CD4-positive, alpha-beta memory T cell (primary cell): ENCODE measurements around the gene CSNK2A2. TPM values are rescaled to one million over a fixed set of nuclear protein-coding genes. Genes with fewer than 3 reads are reported as not detected.

Experiments used
- CTCF ChIA-PET: fragments of 350-600 bp; sonication (Branson Sonifier 250); formaldehyde crosslinking; loops from one replicate; lab custom pipeline; 2021; ENCODE audit warnings: inconsistent platforms; ENCODE audit not compliant: partially characterized antibody; lab: Charles Lee
- POLR2A ChIA-PET: fragments of 350-600 bp; sonication (Branson Sonifier 250); formaldehyde crosslinking; loops from one replicate; lab custom pipeline; 2021; ENCODE audit not compliant: partially characterized antibody; lab: Charles Lee
- DNase-seq, 5 donors: peaks; one replicate each; pipeline versions ENCODE4 v3.0.0 to v3.0.0-alpha.2; 2020 to 2022; ENCODE audit warnings: mixed read lengths in 1 of 5
- H3K27ac ChIP-seq: one replicate; pipeline ENCODE4 v1.7.0; 2013; ENCODE audit warnings: low read depth, low read length
- H3K27me3 ChIP-seq: 2 replicates; pipeline ENCODE4 v1.7.0; 2013; ENCODE audit warnings: mild to moderate bottlenecking, low read length, moderate library complexity; ENCODE audit not compliant: insufficient read depth
- H3K36me3 ChIP-seq: 2 replicates; pipeline ENCODE4 v1.7.0; 2013; ENCODE audit warnings: mild to moderate bottlenecking, low read length, moderate library complexity; ENCODE audit not compliant: insufficient read depth
- H3K4me1 ChIP-seq: 2 replicates; pipeline ENCODE4 v1.7.0; 2013; ENCODE audit warnings: mild to moderate bottlenecking, low read length, moderate library complexity; ENCODE audit not compliant: insufficient read depth
- H3K4me3 ChIP-seq, 2 donors: one replicate each; pipeline ENCODE4 v1.7.0; 2013; ENCODE audit warnings: low read length in 2 of 2, mild to moderate bottlenecking in 1 of 2
- H3K9me3 ChIP-seq, 2 donors: one replicate each; pipeline ENCODE4 v1.7.0; 2013; ENCODE audit warnings: low read length in 2 of 2, control low read depth in 1 of 2; ENCODE audit not compliant: control insufficient read depth in 1 of 2
- H3K27ac Mint-ChIP-seq, 7 donors: one replicate each; pipeline ENCODE4 v1.8.0; 2020 to 2021; ENCODE audit warnings: mixed read lengths in 7 of 7, mild to moderate bottlenecking in 6 of 7, inconsistent platforms in 3 of 7, moderate library complexity in 3 of 7
- H3K27me3 Mint-ChIP-seq, 2 donors: one replicate each; pipeline ENCODE4 v1.8.0; 2020 to 2021; ENCODE audit warnings: mixed read lengths in 2 of 2
- H3K36me3 Mint-ChIP-seq, 2 donors: one replicate each; pipeline ENCODE4 v1.8.0; 2020 to 2021; ENCODE audit warnings: mixed read lengths in 2 of 2, inconsistent platforms in 1 of 2, mild to moderate bottlenecking in 1 of 2
- H3K4me1 Mint-ChIP-seq, 4 donors: one replicate each; pipeline ENCODE4 v1.8.0; 2020 to 2021; ENCODE audit warnings: mixed read lengths in 4 of 4, mild to moderate bottlenecking in 1 of 4
- H3K4me3 Mint-ChIP-seq, 8 donors: one replicate each; pipeline ENCODE4 v1.8.0; 2020 to 2021; ENCODE audit warnings: mixed read lengths in 8 of 8, mild to moderate bottlenecking in 7 of 8, moderate library complexity in 6 of 8, inconsistent platforms in 3 of 8
- H3K9me3 Mint-ChIP-seq, 8 donors: one replicate each; pipeline ENCODE4 v1.8.0; 2020 to 2021; ENCODE audit warnings: mixed read lengths in 8 of 8, mild to moderate bottlenecking in 5 of 8, inconsistent platforms in 3 of 8, moderate library complexity in 1 of 8
- intact Hi-C: fragments of 100-400 bp; cut with micrococcal nuclease; formaldehyde crosslinking; loops from one replicate; pipeline ENCODE4 v1.15.1; 2023
- polyA plus RNA-seq, 2 donors: library from polyadenylated mRNA; unstranded; fragments of 300-500 nt; fragmentation: Illumina TruSeq; gene quantifications; one replicate each; pipeline ENCODE4 v1.2.3, GENCODE V29; 2021
- total RNA-seq, 2 experiments: library from RNA; stranded (reverse); gene quantifications; one replicate each; pipeline ENCODE4 v1.2.3, GENCODE V29; 2021

CSNK2A2 gene
- total and polyA plus RNA-seq, 4 experiments from 2014 or later: 9.7 to 63.6 (median 39.1) TPM

- POLR2A ChIA-PET: no interaction called here
- intact Hi-C loops: no loop called here
- H3K4me3 Mint-ChIP-seq: no peak overlapping the region
- Histone ChIP-seq H3K9me3 (no peaks in the 10 kb centered on the region), H3K4me1 (no peaks in the 10 kb centered on the region), H3K27ac (no peak overlapping the region), H3K4me3 (no peak overlapping the region), H3K36me3 (no peaks in the 10 kb centered on the region), H3K27me3 (no peaks in the 10 kb centered on the region)
- CTCF ChIA-PET: no interaction called here
- H3K36me3 Mint-ChIP-seq: no peaks in the 10 kb centered on the region
- H3K27me3 Mint-ChIP-seq: peaks cover 3 to 7% of the 10 kb centered on the region in 2 donors
- no peak overlapping the region for H3K27ac Mint-ChIP-seq
- DNase-seq: no peak
- H3K4me1 Mint-ChIP-seq: no peaks in the 10 kb centered on the region
- H3K9me3 Mint-ChIP-seq: no peaks in the 10 kb centered on the region
These were observed 32.4 kb upstream of the CSNK2A2 start for GRCh38 chr16:58230259-58230658.

GRCh38 chr16:58226790-58227189, 28.9 kb upstream of the CSNK2A2 start:
- Mint-ChIP-seq H3K27ac (no peak overlapping the region), H3K4me3 (no peak overlapping the region), H3K36me3 (no peaks in the 10 kb centered on the region), H3K9me3 (no peaks in the 10 kb centered on the region), H3K27me3 (peaks cover 6 to 13% of the 10 kb centered on the region in 2 donors), H3K4me1 (no peaks in the 10 kb centered on the region)
- Histone ChIP-seq H3K27ac (no peak overlapping the region), H3K36me3 (no peaks in the 10 kb centered on the region), H3K9me3 (no peaks in the 10 kb centered on the region), H3K4me3 (no peak overlapping the region), H3K4me1 (no peaks in the 10 kb centered on the region), H3K27me3 (no peaks in the 10 kb centered on the region)
- intact Hi-C loops: no loop called here
- no peak for DNase-seq
- ChIA-PET CTCF (no interaction called here), POLR2A (no interaction called here)

- Histone ChIP-seq H3K27ac (no peak overlapping the region), H3K36me3 (no peaks in the 10 kb centered on the region), H3K9me3 (no peaks in the 10 kb centered on the region), H3K4me3 (no peak overlapping the region), H3K27me3 (no peaks in the 10 kb centered on the region), H3K4me1 (no peaks in the 10 kb centered on the region)
- Mint-ChIP-seq H3K4me1 (no peaks in the 10 kb centered on the region), H3K36me3 (no peaks in the 10 kb centered on the region), H3K27me3 (peaks cover 6 to 12% of the 10 kb centered on the region in 2 donors), H3K9me3 (no peaks in the 10 kb centered on the region), H3K4me3 (no peak overlapping the region), H3K27ac (no peak overlapping the region)
- ChIA-PET CTCF (no interaction called here), POLR2A (no interaction called here)
- no peak for DNase-seq
- intact Hi-C loops: no loop called here
These were observed 28.2 kb upstream of the CSNK2A2 start for GRCh38 chr16:58225965-58226602.

- H3K9me3 Mint-ChIP-seq: peaks cover 0 to 7% (median 2%) of the 10 kb centered on the region in 8 donors
- DNase-seq: no peak
- Histone ChIP-seq H3K27ac (no peak overlapping the region), H3K4me1 (no peaks in the 10 kb centered on the region), H3K4me3 (no peak overlapping the region), H3K36me3 (no peaks in the 10 kb centered on the region), H3K9me3 (no peaks in the 10 kb centered on the region), H3K27me3 (no peaks in the 10 kb centered on the region)
- no peaks in the 10 kb centered on the region for H3K36me3 Mint-ChIP-seq
- H3K27me3 Mint-ChIP-seq: peaks cover 12% of the 10 kb centered on the region in 2 donors
- no peak overlapping the region for H3K4me3 Mint-ChIP-seq
- CTCF ChIA-PET: no interaction called here
- intact Hi-C loops: no loop called here
- H3K27ac Mint-ChIP-seq: no peak overlapping the region
- no peaks in the 10 kb centered on the region for H3K4me1 Mint-ChIP-seq
- POLR2A ChIA-PET: no interaction called here
These were observed 24.8 kb upstream of the CSNK2A2 start for GRCh38 chr16:58222532-58223316.

- Mint-ChIP-seq H3K27ac (no peak overlapping the region), H3K9me3 (peaks cover 0 to 16% (median 7%) of the 10 kb centered on the region in 8 donors), H3K4me1 (no peaks in the 10 kb centered on the region), H3K4me3 (no peak overlapping the region), H3K36me3 (no peaks in the 10 kb centered on the region), H3K27me3 (peaks cover 17 to 23% of the 10 kb centered on the region in 2 donors)
- intact Hi-C loops: no loop called here
- no peak for DNase-seq
- no peaks in the 10 kb centered on the region for H3K36me3 ChIP-seq
- ChIA-PET POLR2A (no interaction called here), CTCF (no interaction called here)
- H3K9me3 ChIP-seq: no peaks in the 10 kb centered on the region
- no peaks in the 10 kb centered on the region for H3K4me1 ChIP-seq
- H3K27me3 ChIP-seq: no peaks in the 10 kb centered on the region
- H3K27ac ChIP-seq: no peak overlapping the region
- H3K4me3 ChIP-seq: no peak overlapping the region
These were observed 21.5 kb upstream of the CSNK2A2 start for GRCh38 chr16:58219432-58219831.

GRCh38 chr16:58218786-58219185, 20.9 kb upstream of the CSNK2A2 start:
- no peak for DNase-seq
- no peak overlapping the region for H3K27ac ChIP-seq
- no peaks in the 10 kb centered on the region for H3K4me1 ChIP-seq
- Mint-ChIP-seq H3K27ac (no peak overlapping the region), H3K4me1 (no peaks in the 10 kb centered on the region), H3K4me3 (no peak overlapping the region), H3K27me3 (peaks cover 13 to 22% of the 10 kb centered on the region in 2 donors), H3K9me3 (peaks cover 0 to 16% (median 7%) of the 10 kb centered on the region in 8 donors), H3K36me3 (no peaks in the 10 kb centered on the region)
- no peaks in the 10 kb centered on the region for H3K36me3 ChIP-seq
- H3K9me3 ChIP-seq: no peaks in the 10 kb centered on the region
- H3K27me3 ChIP-seq: no peaks in the 10 kb centered on the region
- CTCF ChIA-PET: no interaction called here
- no peak overlapping the region for H3K4me3 ChIP-seq
- POLR2A ChIA-PET: no interaction called here
- intact Hi-C loops: no loop called here

GRCh38 chr16:58217311-58217925, 19.5 kb upstream of the CSNK2A2 start:
- Mint-ChIP-seq H3K27me3 (peaks cover 13 to 24% of the 10 kb centered on the region in 2 donors), H3K27ac (no peak overlapping the region), H3K9me3 (peaks cover 0 to 16% (median 7%) of the 10 kb centered on the region in 8 donors), H3K4me1 (no peaks in the 10 kb centered on the region), H3K4me3 (no peak overlapping the region), H3K36me3 (no peaks in the 10 kb centered on the region)
- ChIA-PET CTCF (no interaction called here), POLR2A (no interaction called here)
- Histone ChIP-seq H3K36me3 (no peaks in the 10 kb centered on the region), H3K4me3 (no peak overlapping the region), H3K27me3 (no peaks in the 10 kb centered on the region), H3K9me3 (no peaks in the 10 kb centered on the region), H3K4me1 (no peaks in the 10 kb centered on the region), H3K27ac (no peak overlapping the region)
- intact Hi-C loops: no loop called here
- DNase-seq: no peak
